CD4-positive, alpha-beta T cell treated with Interleukin-17A for 4 hours (primary cell): Measurements from ENCODE around the gene ALK.

ENCODE experiments used
- DNase-seq: peaks from one replicate; pipeline ENCODE4 v3.0.0-alpha.2; 2020; ENCODE audit warnings: mixed read lengths

Gene ALK

GRCh38 chr2:29606104-29607037 is 315.0 kb downstream of the ALK start:
- no peak for DNase-seq

- DNase-seq, result no peak
Measured at GRCh38 chr2:29603341-29603740, 318.0 kb downstream of the ALK start.

GRCh38 chr2:29601872-29602271 is 319.5 kb downstream of the ALK start:
- DNase-seq, result no peak

- DNase-seq, result no peak
Measured at GRCh38 chr2:29601321-29601720, 320.1 kb downstream of the ALK start.

GRCh38 chr2:29599946-29600345 is 321.4 kb downstream of the ALK start:
- no peak for DNase-seq

GRCh38 chr2:29598978-29599377 is 322.4 kb downstream of the ALK start:
- no peak for DNase-seq

GRCh38 chr2:29597035-29597434 is 324.4 kb downstream of the ALK start:
- DNase-seq, result no peak

- DNase-seq, result no peak
Measured at GRCh38 chr2:29596584-29596983, 324.8 kb downstream of the ALK start.

GRCh38 chr2:29591600-29591999 is 329.8 kb downstream of the ALK start:
- no peak for DNase-seq

GRCh38 chr2:29590211-29590610 is 331.2 kb downstream of the ALK start:
- no peak for DNase-seq

- no peak for DNase-seq
Measured at GRCh38 chr2:29589440-29590103, 331.8 kb downstream of the ALK start.

GRCh38 chr2:29587402-29588190 is 333.8 kb downstream of the ALK start:
- DNase-seq, result no peak

GRCh38 chr2:29586919-29587318 is 334.5 kb downstream of the ALK start:
- no peak for DNase-seq

- DNase-seq, result no peak
Measured at GRCh38 chr2:29583548-29584156, 337.7 kb downstream of the ALK start.

GRCh38 chr2:29583104-29583503 is 338.3 kb downstream of the ALK start:
- DNase-seq, result no peak

GRCh38 chr2:29582062-29582461 is 339.3 kb downstream of the ALK start:
- DNase-seq, result no peak

- no peak for DNase-seq
Measured at GRCh38 chr2:29580223-29580622, 341.2 kb downstream of the ALK start.

- no peak for DNase-seq
Measured at GRCh38 chr2:29579495-29580169, 341.8 kb downstream of the ALK start.

- no peak for DNase-seq
Measured at GRCh38 chr2:29578084-29578598, 343.2 kb downstream of the ALK start.

GRCh38 chr2:29576231-29576630 is 345.2 kb downstream of the ALK start:
- no peak for DNase-seq

GRCh38 chr2:29575370-29575890 is 346.0 kb downstream of the ALK start:
- no peak for DNase-seq

- DNase-seq, result no peak
Measured at GRCh38 chr2:29573612-29574011, 347.8 kb downstream of the ALK start.
